G401 (cell line): ENCODE measurements around the gene PAMR1. TPM values are rescaled to one million over a fixed set of nuclear protein-coding genes. Genes with fewer than 3 reads are reported as not detected.

Experiments used
- DNase-seq: peaks from one replicate; pipeline ENCODE4 v3.0.0-alpha.2; 2015; ENCODE audit warnings: low spot score
- in situ Hi-C: cut with HindIII; loops from 2 replicates; pipeline ENCODE4 v1.10.0; 2016; ENCODE audit warnings: low sequenced_read_pairs, mixed read lengths
- total RNA-seq: library from RNA; depleted of rRNA; stranded (reverse); fragments of >200 nt; shearing (Covaris generic); gene quantifications from 2 replicates; pipeline ENCODE4 v1.2.3, GENCODE V29; 2014; rRNA removed

The PAMR1 gene
- total RNA-seq, 1 experiment from 2014 or later = not detected

- in situ Hi-C loops = no loop called here
- DNase-seq = no peak
These were observed 137.4 kb downstream of the PAMR1 start for GRCh38 chr11:35388061-35388460.

GRCh38 chr11:35387111-35387982, 138.1 kb downstream of the PAMR1 start:
- DNase-seq = no peak
- in situ Hi-C loops = no loop called here

- in situ Hi-C loops = no loop called here
- DNase-seq = no peak
These were observed 141.5 kb downstream of the PAMR1 start for GRCh38 chr11:35383953-35384352.

Other genes with a start within 250 kb of the PAMR1 start
- gene SLC1A2, start 106.1 kb downstream of the PAMR1 start, total RNA-seq = 0.14 TPM in 1 of 2 replicates, not detected in the other
- gene FJX1, start 92.8 kb upstream of the PAMR1 start, total RNA-seq = 36.5 and 42.4 TPM in 2 replicates
- 8.3 and 38.1 TPM in 2 replicates for gene TRIM44, start 137.2 kb upstream of the PAMR1 start, total RNA-seq